ENCODE data around the gene OS9. TPM values are rescaled to one million over a fixed set of nuclear protein-coding genes. Genes with fewer than 3 reads are reported as not detected.

Gene OS9
- total and polyA plus RNA-seq, 4 donors = 136 to 357 (median 216) TPM

DNA sequence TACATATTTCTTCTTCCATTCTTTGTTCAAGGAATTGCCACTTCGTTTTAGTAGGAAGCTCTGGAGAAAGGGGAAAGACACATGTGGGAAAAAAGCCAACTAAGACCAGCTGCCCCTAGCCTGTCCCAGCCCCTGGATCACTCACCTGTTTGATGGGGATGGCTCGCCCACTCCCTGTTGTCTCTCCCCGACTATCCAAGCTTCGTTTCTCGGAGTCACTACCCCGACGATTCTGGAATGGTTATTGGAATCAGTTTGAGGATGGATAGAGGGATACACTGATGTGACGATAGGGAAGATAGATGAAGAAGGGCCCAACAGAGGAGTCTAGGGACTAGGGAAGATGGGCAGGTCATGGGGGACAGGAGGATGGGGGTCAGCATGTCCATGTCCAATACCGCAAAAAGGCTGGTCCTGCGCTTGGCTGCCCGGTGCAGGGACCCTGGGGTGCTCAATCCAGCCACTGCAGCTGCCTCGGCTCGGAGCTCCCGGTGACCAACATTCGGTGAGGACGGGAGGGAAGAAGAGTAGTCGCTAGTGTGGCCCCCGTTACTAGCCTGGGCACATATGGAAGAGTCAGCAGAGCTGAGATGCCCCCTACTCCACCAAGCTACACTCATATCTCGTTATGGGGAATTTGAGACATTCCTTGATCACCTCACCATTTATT is 37.6 kb downstream of the OS9 start (continued):
- TF ChIP-seq, protein P1, sequence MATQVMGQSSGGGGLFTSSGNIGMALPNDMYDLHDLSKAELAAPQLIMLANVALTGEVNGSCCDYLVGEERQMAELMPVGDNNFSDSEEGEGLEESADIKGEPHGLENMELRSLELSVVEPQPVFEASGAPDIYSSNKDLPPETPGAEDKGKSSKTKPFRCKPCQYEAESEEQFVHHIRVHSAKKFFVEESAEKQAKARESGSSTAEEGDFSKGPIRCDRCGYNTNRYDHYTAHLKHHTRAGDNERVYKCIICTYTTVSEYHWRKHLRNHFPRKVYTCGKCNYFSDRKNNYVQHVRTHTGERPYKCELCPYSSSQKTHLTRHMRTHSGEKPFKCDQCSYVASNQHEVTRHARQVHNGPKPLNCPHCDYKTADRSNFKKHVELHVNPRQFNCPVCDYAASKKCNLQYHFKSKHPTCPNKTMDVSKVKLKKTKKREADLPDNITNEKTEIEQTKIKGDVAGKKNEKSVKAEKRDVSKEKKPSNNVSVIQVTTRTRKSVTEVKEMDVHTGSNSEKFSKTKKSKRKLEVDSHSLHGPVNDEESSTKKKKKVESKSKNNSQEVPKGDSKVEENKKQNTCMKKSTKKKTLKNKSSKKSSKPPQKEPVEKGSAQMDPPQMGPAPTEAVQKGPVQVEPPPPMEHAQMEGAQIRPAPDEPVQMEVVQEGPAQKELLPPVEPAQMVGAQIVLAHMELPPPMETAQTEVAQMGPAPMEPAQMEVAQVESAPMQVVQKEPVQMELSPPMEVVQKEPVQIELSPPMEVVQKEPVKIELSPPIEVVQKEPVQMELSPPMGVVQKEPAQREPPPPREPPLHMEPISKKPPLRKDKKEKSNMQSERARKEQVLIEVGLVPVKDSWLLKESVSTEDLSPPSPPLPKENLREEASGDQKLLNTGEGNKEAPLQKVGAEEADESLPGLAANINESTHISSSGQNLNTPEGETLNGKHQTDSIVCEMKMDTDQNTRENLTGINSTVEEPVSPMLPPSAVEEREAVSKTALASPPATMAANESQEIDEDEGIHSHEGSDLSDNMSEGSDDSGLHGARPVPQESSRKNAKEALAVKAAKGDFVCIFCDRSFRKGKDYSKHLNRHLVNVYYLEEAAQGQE (IDR thresholded peaks at IDR 0.05) = no peak
- TF ChIP-seq, protein P2, sequence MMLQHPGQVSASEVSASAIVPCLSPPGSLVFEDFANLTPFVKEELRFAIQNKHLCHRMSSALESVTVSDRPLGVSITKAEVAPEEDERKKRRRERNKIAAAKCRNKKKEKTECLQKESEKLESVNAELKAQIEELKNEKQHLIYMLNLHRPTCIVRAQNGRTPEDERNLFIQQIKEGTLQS (IDR thresholded peaks at IDR 0.05) = no peak

DNA sequence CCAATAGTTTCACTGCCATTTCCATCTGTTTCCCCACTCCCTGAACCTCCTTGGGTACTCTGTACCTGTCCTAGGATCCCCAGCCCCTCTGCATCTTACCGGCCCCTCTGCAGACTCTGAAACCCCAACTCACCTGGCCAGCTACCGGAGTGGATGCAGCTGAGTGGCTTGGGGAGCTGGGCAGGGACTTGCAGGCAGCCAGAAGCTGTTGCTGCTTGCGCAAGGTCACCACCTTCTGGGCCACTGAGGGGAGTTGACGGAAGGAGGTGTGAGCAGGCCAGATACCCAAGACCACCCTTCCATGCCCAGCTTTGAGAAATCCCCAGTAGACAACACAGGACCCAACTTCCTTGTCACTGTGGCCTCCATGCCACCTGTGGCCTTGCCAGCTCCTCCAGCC is 38.3 kb downstream of the OS9 start:
- Histone ChIP-seq H3K4me3 (ENCODE audit: low read depth in 1 of 3, low read length in 3 of 3) (no peak overlapping the region), H3K4me1 (ENCODE audit: control insufficient read depth in 4 of 4, insufficient read depth in 4 of 4, low read length in 3 of 4) (peaks cover 3 to 12% (median 8%) of the 10 kb centered on the region in 4 donors), H3K36me3 (ENCODE audit: control insufficient read depth in 4 of 4, insufficient read depth in 3 of 4, low read depth in 1 of 4, low read length in 3 of 4) (no peaks in the 10 kb centered on the region), H3K27me3 (ENCODE audit: control insufficient read depth in 4 of 4, insufficient read depth in 4 of 4, low read length in 3 of 4) (peaks cover 0 to 9% (median 2%) of the 10 kb centered on the region in 4 donors), H3K9me3 (ENCODE audit: control insufficient read depth in 4 of 4, low read length in 3 of 4) (no peaks in the 10 kb centered on the region), H3K27ac (ENCODE audit: low read depth in 1 of 2, low read length in 2 of 2) (no peak overlapping the region), H3K9ac (ENCODE audit: low read depth in 1 of 2, low read length in 2 of 2) (no peak overlapping the region)
- WGBS = 85% methylated on average over 4 of the region's 4 CpGs
- TF ChIP-seq, protein P1 (IDR thresholded peaks at IDR 0.05) = no peak
- TF ChIP-seq FOXA2 (IDR thresholded peaks at IDR 0.05) (no peak), JUND (IDR thresholded peaks at IDR 0.05) (no peak), SP1 (IDR thresholded peaks at IDR 0.05) (no peak), NR2F2 (IDR thresholded peaks at IDR 0.05) (no peak), TAF1 (conservative IDR thresholded peaks at IDR 0.05) (no peak), RAD21 (IDR thresholded peaks at IDR 0.05) (no peak), YY1 (IDR thresholded peaks at IDR 0.05) (no peak), ZBTB33 (IDR thresholded peaks at IDR 0.05) (no peak), FOXA1 (IDR thresholded peaks at IDR 0.05) (no peak), HNF4G (IDR thresholded peaks at IDR 0.05) (no peak), EGR1 (IDR thresholded peaks at IDR 0.05; ENCODE audit: low read depth in 2 of 2) (no peak), RXRA (IDR thresholded peaks at IDR 0.05) (no peak), GABPA (IDR thresholded peaks at IDR 0.05 in 1 of 2, conservative IDR thresholded peaks at IDR 0.05 in 1 of 2) (no peak), MAX (IDR thresholded peaks at IDR 0.05) (no peak), HNF4A (conservative IDR thresholded peaks at IDR 0.05) (no peak)
- TF ChIP-seq, protein P2 (IDR thresholded peaks at IDR 0.05) = no peak
- TF ChIP-seq, protein P3, sequence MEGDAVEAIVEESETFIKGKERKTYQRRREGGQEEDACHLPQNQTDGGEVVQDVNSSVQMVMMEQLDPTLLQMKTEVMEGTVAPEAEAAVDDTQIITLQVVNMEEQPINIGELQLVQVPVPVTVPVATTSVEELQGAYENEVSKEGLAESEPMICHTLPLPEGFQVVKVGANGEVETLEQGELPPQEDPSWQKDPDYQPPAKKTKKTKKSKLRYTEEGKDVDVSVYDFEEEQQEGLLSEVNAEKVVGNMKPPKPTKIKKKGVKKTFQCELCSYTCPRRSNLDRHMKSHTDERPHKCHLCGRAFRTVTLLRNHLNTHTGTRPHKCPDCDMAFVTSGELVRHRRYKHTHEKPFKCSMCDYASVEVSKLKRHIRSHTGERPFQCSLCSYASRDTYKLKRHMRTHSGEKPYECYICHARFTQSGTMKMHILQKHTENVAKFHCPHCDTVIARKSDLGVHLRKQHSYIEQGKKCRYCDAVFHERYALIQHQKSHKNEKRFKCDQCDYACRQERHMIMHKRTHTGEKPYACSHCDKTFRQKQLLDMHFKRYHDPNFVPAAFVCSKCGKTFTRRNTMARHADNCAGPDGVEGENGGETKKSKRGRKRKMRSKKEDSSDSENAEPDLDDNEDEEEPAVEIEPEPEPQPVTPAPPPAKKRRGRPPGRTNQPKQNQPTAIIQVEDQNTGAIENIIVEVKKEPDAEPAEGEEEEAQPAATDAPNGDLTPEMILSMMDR (IDR thresholded peaks at IDR 0.05; ENCODE audit: low read depth, low read length, missing input control) = no peak
- no peak for DNase-seq (ENCODE audit: low spot score)
